ENCODE data around the gene PODN.

DNA sequence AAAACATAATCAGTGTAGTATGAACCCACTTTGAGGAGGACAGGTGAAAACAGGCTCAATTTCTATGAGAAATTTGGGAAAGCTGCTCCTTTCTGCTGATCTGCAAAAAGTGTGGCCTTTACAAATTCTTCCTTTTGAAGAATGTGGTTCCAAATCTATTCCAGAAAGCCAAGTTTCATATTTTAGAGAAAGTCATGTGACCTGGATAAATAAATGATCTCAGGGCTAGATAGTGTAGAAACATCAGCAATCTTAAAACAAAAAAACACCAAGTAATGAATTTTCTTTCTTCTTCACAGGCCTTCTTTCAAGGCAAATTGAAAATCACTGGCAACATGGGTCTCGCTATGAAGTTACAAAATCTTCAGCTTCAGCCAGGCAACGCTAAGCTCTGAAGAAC lies 11.7 kb upstream of the PODN start:
- TF ChIP-seq POLR2A (IDR thresholded peaks at IDR 0.05) (no peak), POLR2AphosphoS5 (IDR thresholded peaks at IDR 0.05) (no peak)
